Activated T-helper 9 cell treated with anti-CD3 and anti-CD28 coated beads, Interleukin-2, amount 50 U/mL, for 16 hours (primary cell): ENCODE data around the gene PIM3.
A peak's percentile ranks its signal among the peaks of the same experiment; 100 is the strongest.
"Not testable (repeated sequence)": the region's sequence is repeated elsewhere in the genome, so short reads cannot be mapped to it uniquely, and the experiment has no call there.

Experiments
- DNase-seq: peaks from one replicate; pipeline ENCODE4 v3.0.0-alpha.2; 2020; ENCODE audit warnings: low read depth

PIM3 gene

GRCh38 chr22:49966774-49967705 is 6.5 kb downstream of the PIM3 start:
- DNase-seq = no peak

DNA sequence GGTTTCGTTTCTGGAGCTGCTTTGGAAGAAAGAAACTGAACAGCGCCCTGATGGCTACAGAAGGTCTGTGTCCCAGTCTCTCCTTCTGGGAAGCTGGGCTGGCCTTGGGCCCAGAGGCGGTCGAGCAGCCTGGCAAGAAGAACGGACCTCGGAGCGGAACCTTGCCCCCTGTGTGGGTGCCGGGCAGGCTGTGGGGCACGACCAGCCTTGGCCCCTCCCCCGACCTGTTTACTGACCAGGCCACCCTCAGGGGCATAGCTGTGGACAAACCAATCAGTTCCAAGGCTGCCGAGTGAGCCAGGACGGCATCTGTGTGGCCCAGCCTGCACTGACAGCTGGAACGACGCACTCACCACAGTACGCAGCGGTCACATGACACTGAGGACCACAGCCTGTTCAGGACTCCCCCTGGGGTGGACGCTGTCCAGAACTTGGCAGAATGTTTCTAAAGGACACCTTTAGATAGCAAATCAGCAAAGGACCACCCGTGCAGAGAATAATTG is 7.2 kb downstream of the PIM3 start:
- no peak for DNase-seq

DNA sequence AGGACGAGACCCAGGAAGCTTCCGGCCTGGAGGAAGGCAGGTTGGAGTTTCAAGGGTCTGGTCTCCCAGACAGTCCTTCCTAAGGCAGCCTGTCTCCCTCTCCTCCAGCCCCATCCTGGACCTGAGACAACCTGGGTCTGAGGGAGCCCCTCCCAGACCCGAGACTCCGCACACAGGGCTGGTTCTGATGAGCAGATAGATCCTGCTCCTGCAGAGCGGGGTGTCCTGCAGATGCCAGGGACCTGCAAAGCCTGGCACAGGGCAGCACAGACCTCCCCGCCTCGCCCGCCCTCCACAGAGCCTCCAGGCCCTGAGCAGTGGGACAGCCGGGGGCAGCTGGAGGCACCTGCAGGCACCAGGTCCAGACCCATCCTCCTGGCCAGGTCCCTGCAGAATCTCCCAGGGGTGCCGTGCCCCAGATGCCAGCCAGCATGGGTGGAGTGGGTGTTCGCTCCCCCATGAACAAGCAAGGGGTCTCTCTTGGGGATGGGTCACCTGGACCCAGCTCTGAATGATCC is 7.8 kb downstream of the PIM3 start:
- DNase-seq = no peak

- DNase-seq = no peak
Observed at GRCh38 chr22:49968831-49969661, 8.5 kb downstream of the PIM3 start.

DNA sequence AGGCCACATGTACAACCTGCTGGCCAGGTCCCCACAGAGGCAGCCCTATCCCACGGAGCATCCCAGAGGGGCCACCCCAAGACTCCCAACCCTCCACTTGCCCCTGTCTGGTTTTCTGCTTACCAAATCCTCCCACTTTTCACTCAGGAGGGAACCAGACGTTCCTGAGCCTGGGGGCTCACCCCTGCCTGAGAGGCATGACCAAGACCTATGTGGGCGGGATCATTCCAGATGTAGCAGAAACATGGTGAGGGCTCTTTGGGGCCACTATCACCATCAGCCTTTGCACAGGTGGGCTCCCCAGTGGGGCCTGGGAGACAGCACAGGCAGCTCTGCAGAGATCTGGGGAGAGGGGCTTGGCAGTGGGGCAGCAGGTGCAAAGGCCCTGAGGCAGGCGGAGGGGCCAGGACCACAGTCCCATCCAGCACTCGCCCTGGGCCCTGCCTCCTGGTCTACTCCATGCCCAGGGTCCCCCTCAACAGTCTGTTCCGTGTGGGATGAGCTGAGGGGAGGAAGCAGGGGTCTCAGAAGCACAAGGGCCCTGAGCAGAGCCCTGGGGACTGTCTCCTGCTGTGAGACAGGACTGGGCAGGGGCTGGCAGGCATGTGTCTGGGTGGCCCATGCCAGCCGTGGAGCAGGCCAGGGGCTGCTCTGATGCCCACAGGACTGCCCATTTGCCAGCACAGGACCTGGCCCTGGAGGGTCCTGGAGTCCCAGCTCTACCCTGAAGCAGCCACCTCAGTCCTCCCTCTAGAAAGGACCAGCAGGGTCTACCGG is 9.4 kb downstream of the PIM3 start:
- no peak for DNase-seq

DNA sequence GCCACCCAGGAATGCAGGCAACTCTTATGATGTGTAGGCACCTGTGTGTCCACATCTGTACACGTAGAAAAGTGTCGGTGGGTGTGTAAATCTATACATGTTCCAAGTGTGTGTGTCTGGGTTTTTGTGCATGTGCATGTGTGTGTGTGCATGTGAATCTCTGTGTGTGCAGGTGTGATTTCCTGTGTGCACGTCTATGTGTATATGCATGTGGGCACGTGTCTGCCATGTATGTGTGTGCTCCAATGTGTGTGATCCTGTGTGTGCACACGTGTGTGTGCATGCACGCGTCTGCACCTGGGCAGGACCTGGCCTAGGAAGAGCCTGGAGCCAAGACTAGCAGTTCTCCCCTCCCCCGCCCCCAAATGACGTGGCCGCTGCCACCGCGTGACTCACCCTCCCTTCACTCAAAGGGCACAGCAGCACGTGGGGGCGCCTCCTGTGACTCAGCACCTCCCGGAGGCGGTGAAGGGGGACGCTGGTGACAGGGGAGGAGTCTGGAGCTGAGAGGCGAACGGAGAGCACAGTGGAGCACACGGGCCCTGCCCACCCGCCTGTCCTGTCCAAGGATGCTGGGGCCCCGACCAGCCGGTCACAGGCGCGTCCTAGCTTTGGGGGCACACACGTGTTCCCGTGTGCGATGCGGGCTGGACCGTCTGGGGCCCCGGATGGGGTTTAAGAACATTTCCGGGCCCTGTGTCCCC is 10.1 kb downstream of the PIM3 start:
- DNase-seq = peak; percentile 95

- peak; percentile 63 for DNase-seq
Observed at GRCh38 chr22:49971232-49972162, 10.9 kb downstream of the PIM3 start.

- DNase-seq = no peak
Observed at GRCh38 chr22:49972163-49973017, 11.8 kb downstream of the PIM3 start.

DNA sequence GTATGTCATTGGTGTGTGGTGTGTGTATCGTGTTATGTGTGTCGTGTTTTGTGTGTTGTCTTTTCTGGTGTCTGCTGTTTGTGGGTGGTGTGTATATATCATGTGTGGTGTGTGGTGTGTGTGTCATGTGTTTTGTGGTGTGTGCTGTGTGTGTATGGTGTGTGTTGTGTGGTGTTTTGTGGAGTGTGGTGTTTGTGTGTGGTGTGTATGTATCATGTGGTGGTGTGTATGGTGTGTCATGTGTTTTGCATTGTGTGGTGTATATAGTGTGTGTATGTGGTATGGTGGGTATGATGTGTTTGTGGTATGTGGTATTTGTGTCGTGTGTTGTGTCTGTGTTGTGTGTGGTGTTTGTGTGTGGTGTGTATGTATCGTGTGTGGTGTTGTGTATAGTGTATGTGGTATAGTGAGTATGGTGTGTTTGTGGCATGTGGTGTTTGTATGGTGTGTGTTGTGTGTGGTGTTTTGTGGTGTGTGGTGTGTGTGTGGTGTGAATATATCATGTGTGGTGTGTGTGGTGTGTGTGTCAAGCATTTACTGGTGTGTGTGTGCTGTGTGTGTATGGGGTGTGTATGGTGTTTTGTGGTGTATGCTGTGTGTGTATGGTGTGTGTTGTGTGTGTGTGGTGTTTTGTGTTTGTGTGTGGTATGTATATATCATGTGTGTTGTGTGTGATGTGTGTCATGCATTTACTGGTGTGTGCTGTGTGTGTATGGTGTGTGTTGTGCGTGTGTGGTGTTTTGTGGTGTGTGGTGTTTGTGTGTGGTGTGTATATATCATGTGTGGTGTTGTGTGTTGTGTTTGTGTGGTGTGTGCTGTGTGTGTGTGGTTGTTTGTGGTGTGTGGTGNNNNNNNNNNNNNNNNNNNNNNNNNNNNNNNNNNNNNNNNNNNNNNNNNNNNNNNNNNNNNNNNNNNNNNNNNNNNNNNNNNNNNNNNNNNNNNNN is 12.7 kb downstream of the PIM3 start:
- no peak for DNase-seq

DNA sequence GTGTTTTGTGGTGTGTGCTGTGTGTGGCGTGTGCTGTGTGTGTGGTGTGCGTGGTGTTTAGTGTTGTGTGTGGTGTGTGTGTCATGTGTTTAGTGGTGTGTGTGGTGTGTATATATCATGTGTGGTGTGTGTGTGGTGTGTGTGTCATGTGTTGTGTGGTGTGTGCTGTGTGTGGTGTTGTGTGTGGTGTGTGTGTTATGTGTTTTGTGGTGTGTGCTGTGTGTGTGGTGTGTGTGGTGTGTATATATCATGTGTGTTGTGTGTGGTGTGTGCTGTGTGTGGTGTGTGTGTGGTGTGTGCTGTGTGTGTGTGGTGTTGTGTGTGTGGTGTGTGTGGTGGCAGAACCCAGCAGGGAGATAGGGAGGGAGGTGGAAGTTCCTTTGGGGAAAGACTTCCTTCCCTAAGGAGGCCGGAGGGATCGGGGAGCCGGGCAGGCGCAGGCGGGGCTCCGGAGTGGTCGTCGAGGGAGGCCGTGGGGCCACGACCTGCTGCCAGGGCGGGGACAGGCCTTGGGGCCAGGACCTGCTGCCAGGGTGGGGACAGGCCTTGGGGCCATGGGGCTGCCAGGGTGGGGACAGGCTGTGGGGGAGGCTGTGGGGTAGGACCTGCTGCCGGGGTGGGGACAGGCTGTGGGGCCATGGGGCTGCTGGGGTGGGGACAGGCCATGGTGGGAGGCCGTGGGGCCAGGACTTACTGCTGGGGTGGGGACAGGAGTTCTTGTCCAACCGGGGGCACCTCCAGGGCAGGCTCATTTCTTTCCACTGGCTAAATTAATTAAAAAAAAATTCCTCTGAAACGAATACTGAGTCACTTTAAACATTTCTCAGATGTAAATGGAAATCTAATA is 15.2 kb downstream of the PIM3 start:
- no peak for DNase-seq

DNA sequence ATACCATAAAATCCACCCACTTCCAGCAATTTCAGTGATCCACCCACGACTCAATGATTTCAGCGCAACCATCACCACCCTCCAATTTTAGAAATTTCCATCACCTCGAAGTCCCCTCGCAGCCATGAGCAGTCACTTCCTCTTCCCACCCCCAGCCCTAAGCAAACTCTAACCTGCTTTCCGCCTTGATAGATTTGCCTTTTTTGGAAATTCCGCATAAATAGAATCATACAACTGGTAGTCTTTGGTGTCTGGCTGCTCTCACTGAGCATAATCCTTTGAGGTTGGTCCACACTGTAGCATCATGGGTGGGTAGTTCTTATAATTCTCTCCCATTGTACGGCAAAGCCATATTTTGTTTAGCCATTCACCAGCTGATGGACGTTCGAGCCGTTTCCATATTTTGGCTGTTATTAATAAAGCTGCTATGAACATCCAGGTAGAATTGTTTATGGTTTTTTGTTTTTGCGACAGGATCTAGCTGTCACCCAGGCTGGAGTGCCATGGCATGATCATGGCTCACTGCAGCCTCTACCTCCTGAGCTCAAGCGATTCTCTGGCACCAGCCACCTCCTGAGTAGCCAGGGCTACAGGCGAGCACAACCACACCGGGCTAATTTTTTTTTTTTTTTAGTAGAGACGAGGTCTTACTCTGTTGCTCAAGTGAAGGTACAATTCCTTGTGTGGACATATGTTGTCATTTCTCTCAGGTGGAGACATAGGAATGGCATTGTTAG is 16.0 kb downstream of the PIM3 start:
- DNase-seq = peak; percentile 51

- no peak for DNase-seq
Observed at GRCh38 chr22:49977578-49977977, 17.0 kb downstream of the PIM3 start.

- no peak for DNase-seq
Observed at GRCh38 chr22:49979587-49980264, 19.2 kb downstream of the PIM3 start.

DNA sequence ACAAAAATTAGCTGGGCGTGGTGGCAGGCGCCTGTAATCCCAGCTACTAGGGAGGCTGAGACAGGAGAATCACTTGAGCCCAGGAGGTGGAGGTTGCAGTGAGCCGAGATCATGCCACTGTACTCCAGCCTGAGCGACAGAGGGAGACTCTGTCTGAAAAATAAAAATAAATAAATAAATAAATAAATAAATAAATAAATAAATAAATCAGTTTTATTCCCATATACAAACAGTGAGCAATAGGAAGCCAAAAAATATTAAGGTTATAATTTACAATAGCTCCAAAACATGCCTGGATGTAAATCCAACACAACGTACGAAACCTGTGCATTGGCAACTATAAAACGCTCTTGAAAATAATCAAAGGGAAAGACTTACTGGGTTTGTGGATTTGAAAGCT is 21.2 kb downstream of the PIM3 start:
- not testable (repeated sequence) for DNase-seq

GRCh38 chr22:49983148-49984042 is 22.8 kb downstream of the PIM3 start:
- DNase-seq = no peak
